ENCODE data around the gene ZNF350.
A peak's percentile ranks its signal among the peaks of the same experiment; 100 is the strongest.
"Not testable (repeated sequence)": the region's sequence is repeated elsewhere in the genome, so short reads cannot be mapped to it uniquely, and the experiment has no call there.

The ZNF350 gene

DNA sequence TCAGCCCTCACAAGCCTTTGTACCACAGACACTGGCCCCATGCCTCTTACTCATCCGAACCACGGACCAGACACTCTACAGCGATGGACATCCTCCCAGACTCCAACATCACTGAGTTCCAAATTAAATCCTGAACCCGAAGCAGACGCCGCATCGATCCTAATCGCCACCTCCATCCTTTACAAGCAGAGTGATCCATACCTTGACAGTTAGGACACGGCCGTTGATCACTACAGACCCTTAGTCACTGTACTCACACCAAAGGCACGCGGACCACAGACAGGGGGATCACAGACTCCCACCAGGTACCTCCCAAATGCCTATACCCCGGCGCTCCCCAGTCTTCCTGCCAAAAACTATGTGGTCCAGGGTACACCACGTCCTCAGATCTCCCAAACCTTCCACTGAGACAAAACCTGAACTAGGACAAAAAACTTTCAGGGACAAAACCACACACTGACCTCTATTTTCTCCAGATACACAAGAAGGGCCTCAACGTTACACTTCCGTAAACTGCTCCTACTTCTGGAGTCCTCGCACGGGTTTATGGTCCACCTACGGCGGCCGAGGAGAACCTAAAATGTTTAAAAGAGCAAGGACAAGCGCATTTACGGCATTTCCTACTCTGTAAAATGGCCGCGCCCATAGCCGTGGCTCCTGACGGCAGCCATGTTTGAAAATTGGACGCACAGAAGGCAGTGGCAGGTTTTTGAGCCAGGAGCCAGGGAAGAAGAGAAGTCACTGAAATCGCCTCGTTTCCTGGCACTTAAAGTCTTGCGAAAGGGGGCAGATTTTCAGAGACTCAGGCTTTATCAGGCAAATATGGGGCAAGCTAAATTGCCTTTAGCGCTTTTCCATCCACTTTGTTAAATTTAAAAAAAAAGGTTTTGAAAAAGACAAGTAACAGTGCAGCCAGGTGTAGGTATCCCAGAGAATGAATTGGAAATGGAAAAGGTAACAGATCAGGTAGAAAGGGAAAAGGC is at the start of gene ZNF350:
ZNF350 (minus strand) TSS at position 532 of the 983 bp plus-strand sequence. CDS start 12,480 bp downstream, outside the sequence.
- DNase-seq: peak; percentile 72 to 73

DNA sequence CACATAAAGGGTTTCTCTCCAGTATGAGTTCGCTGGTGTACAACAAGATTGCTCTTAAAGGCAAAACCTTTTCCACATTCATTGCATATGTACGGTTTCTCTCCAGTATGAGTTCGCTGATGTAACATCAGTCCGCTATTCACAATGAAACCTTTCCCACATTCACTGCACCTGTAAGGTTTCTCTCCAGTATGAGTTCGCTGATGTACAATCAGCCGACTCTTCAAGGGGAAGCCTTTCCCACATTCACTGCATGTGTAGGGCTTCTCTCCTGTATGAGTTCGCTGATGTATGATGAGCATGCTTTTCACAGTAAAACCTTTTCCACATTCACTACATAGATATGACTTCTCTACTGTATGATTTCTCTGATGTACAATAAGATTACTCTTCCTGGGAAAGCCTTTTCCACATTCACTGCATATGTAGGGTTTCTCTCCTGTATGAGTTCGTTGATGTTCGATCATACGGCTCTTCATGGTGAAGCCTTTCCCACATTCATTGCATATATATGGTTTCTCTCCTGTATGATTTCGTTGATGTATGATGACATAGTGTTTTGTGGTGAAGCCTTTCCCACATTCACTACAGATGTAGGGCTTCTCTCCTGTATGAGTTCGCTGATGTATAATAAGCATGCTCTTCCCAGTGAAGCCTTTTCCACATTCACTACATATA is 47.5 kb upstream of the ZNF350 start:
- DNase-seq: no peak

DNA sequence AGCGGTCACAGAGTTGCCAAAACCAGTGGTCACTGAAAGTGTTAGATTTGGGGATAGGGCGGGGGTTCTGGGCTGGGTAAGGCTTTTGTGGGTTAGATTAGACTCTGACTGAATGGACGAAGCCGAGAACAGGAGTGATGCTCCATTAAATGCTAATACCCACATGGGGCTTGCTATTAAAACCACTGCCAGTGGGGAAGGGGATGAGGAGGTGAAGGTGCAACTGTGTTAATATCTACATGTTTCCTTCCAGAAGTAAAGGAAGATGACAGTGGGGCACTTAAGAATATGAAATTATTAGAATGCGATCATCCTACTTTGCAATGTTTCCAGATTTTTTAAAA is 42.1 kb upstream of the ZNF350 start:
- DNase-seq: no peak

GRCh38 chr19:52028027-52028779 is 41.6 kb upstream of the ZNF350 start, which contains the start of gene ZNF614:
ZNF614 (minus strand) TSS chr19:52028379; CDS start chr19:52025745, 2,634 bp downstream.
- peak; percentile 77 to 78 for DNase-seq

DNA sequence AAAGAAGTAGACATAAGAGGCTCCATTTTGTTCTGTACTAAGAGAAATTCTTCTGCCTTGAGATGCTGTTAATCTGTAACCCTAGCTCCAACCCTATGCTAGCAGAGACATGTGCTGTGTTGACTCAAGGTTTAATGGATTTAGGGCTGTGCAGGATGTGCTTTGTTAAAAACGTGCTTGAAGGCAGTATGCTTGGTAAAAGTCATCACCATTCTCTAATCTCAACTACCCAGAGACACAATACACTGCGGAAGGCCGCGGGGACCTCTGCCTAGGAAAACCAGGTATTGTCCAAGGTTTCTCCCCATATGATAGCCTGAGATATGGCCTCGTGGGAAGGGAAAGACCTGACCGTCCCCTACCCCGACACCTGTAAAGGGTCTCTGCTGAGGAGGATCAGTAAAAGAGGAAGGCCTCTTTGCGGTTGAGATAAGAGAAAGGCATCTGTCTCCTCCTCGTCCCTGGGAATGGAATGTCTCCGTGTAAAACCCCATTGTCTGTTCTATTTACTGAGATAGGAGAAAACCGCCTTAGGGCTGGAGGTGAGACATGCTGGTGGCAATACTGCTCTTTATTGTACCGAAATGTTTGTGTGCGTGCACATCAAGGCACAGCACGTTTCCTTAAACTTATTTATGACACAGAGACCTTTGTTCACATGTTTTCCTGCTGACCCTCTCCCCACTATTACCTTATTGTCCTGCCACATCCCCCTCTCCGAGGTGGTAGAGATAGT is 39.8 kb upstream of the ZNF350 start:
- not testable (repeated sequence) for DNase-seq

DNA sequence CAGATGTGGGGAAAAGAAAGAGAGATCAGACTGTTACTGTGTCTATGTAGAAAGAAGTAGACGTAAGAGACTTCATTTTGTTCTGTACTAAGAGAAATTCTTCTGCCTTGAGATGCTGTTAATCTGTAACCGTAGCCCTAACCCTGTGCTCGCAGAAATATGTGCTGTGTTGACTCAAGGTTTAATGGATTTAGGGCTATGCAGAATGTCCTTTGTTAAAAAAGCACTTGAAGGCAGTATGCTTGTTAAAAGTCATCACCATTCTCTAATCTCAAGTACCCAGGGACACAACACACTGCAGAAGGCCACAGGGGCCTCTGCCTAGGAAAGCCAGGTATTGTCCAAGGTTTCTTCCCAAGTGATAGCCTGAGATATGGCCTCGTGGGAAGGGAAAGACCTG is 37.8 kb upstream of the ZNF350 start:
- DNase-seq: not testable (repeated sequence)

GRCh38 chr19:52022193-52022592 is 35.6 kb upstream of the ZNF350 start:
- no peak for DNase-seq

DNA sequence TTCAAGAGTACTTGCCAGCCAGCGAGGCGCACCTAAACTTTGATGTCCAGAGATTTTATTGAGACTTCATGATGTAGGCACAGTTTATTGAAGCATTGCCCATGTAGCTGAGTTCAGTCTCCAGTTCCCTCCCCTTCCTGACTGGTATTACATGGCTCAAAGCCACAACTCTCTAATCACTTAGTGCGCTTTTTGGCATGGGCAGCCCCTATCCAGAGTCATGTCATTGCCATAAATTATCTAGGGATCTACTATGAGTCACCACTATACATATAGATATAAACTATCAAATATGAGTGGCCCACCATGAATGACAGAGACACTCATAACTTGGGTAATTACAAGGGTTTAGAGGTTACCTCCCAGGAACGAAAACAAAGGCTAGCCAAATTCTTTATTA is 33.9 kb upstream of the ZNF350 start:
- no peak for DNase-seq

DNA sequence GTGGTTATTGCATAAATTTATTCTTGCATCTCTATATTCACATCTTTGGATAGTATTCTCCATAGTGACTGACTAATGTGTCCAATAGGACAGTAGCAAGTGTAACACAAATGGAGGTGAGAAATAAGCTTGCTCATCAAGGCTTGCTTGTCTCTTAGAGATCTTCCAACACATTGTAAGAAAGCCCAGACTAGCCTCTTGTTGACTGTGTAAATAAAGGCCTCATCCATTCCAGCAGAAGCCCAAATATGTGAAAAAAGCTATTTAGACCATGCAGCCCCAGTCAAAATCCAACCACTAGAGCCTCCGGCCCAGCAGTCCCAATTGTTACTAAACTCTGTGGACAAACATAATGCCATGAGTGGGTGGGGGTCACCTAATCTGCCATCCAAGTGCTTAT is 24.0 kb upstream of the ZNF350 start:
- DNase-seq: no peak

DNA sequence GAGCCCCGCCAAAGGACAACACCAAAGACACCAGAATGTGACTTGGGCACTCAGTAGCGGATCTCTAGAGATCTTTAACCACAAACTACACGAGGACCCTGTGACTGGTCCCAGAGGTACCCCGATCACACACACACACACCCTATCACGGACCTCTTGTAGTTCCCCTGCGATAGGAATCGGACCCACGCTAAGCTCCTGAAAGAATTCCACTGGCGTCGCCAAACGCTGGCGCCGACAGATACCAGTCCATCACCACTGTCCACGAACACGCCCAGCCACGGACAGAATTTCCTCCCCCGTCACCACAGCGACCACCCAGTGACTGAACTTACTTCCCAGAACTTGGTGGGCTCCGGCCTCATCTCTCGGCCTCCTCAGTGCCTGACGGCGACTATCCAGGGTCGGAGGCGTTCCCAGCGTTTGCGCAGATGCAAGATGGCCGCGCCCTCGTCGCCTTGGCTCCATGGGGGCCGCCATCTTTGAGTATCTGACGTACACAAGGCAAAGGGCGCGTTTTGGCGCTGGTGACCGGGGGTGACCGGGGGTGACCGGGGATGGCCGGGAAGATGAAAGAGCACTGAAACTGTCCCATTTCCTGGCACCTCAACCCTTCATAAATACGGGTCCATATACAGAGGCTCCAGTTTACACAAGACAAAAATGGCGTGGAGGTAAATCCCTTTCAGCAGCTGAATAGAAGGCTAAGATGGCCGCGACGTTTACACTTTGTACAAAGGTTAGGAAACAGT is 21.3 kb upstream of the ZNF350 start, which contains the start of gene ZNF615:
ZNF615 (minus strand) TSS at position 406 of the 752 bp plus-strand sequence. CDS start 4,500 bp downstream, outside the sequence.
- peak; percentile 83 to 88 for DNase-seq

GRCh38 chr19:52007451-52007805 is 20.8 kb upstream of the ZNF350 start:
- no peak for DNase-seq

GRCh38 chr19:51994048-51994644 is 7.5 kb upstream of the ZNF350 start:
- no peak for DNase-seq

GRCh38 chr19:51993422-51993821 is 6.8 kb upstream of the ZNF350 start:
- DNase-seq: no peak

GRCh38 chr19:51983361-51983760 is 3.3 kb downstream of the ZNF350 start:
- no peak for DNase-seq

DNA sequence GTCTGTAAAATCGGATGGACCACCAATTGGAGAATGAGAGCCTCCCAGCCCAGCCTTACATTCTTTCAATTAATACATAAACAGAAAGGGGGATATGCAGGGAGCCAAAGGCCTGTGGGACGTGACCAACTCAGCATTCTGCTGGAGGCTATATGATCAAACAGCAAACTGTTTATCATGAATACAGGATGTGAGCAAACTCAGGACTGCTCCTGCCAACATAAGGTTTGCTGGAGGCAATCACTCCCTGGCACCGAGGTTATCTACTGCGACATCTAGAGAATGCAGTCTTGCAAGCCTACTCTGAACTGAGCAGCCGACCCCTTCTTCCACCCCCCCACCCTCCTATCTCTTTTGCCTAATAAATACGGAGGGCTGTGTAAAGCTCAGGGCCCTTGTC is 5.7 kb downstream of the ZNF350 start:
- DNase-seq: not testable (repeated sequence)

DNA sequence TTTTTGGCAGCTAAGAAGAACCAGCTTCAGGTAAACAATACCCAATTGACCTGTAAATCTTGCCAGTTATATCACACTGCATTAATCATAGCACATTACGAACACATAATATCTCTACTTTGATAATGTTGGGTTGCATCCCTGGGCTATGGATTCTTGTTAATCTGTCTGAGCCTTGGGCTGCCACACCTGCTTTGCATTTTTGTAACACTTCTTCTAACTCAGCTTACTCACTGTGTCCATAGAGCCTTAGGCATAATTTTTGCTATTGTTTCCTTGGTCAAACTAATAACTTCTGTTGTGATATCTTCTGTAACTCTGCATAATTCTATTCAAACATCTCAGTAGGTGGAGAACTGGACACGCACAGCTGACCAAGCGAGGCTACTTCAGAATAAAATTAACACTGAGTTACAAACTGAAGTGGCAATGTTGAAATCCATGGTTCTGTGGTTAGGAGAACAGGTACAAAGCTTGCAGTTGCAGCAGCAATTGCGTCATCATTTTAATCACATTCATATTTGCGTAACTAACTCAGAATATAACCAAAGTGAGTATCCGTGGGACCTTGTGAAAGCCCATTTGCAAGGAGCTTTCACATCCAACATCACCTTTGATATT is 6.4 kb downstream of the ZNF350 start:
- no peak for DNase-seq

- DNase-seq: no peak
Measured at GRCh38 chr19:51978882-51979281, 7.8 kb downstream of the ZNF350 start.

DNA sequence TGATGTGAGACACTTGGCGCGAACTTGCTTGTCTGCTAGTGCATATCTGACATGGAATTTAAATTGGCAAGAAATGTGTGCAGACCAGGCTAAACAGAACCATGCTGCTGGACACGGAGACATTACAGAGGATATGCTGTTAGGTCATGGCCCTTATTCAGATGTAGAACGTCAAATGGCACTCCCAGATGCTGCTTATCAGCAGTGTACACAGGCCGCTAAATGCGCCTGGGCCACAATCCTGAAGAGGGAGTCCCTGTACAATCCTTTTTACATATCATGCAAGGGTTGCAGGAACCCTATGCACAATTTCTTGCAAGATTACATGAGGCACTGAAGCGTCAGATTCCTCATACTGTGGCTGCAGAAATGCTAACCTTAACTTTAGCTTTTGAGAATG is 9.3 kb downstream of the ZNF350 start:
- DNase-seq: no peak

DNA sequence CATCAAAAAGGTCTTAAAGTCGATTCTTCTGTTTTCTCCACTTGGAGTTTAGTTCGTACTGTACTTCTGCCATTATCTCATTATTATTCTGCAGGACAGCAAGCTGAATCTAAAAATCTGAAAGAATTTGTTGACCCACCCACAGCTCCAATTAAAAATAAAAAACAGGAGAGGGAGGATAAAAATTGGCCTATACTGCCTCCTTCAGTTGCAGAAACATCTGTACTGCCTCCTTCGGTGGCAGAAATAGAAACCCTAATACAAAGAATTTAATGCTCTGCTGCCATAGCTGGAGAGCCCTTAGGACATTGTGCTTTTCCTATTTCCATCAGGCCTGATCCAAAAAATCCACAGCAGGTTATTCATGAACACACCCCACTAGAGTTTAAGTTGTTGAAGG is 9.8 kb downstream of the ZNF350 start:
- DNase-seq: no peak

- DNase-seq: not testable (repeated sequence)
Measured at GRCh38 chr19:51975787-51976186, 10.9 kb downstream of the ZNF350 start.

DNA sequence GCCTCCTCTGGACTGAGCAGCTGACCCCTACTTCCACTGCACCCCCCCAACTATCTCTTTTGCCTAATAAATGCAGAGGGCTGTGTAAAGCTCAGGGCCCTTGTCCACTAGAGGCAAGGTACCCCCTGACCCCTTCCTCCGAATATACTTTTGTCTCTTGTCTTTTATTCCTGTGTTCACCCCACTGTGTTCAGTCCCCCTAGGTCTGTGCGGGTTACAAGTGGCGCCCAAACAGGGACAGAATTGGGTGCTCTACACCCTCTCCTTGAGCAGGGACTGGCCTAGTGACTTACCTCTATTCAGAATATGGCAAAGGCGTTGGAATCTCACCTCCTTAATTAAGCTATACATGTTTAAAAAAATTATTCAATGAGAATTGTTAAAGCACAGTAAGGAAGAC is 15.0 kb downstream of the ZNF350 start:
- no peak for DNase-seq

Data from stimulated activated CD4-positive, alpha-beta T cell treated with anti-CD3 and anti-CD28 coated beads, Interleukin-2, amount 100 ng/mL, for 48 hours (primary cell).